ENCODE results near the gene AUTS2. TPM values are rescaled to one million over a fixed set of nuclear protein-coding genes. Genes with fewer than 3 reads are reported as not detected.

AUTS2 gene
- total RNA-seq, 1 experiment from 2014 or later, result 42.1 TPM

GRCh38 chr7:69892790-69893189, 294.5 kb downstream of the AUTS2 start:
- CTCF ChIA-PET, result no interaction called here
- no peaks in the 10 kb centered on the region for H3K27me3 ChIP-seq (replicated peaks; ENCODE audit: insufficient read depth, low read depth, low read length, poor library complexity)
- H3K4me3 ChIP-seq (ENCODE audit: low read depth, low read length, poor library complexity, severe bottlenecking), result no peak overlapping the region
- peaks cover 15% of the 10 kb centered on the region for H3K4me1 ChIP-seq (ENCODE audit: insufficient read depth, low read length, poor library complexity, severe bottlenecking)
- intact Hi-C loops (cut with micrococcal nuclease; ENCODE audit: unreplicated experiment), result loop anchor here (5.0 kb wide), 2 partner anchors 65 to 1215 kb away; no protein-coding TSS in a partner anchor
- no peak overlapping the region for H3K27ac ChIP-seq (ENCODE audit: low read depth, low read length, poor library complexity, severe bottlenecking)
- DNase-seq (ENCODE audit: low spot score), result no peak
- no peaks in the 10 kb centered on the region for H3K36me3 ChIP-seq (ENCODE audit: insufficient read depth, low read length, poor library complexity, severe bottlenecking)
- H3K9me3 ChIP-seq (ENCODE audit: low read depth, low read length, poor library complexity, severe bottlenecking), result peaks cover 3% of the 10 kb centered on the region
- POLR2A ChIA-PET (ENCODE audit: low non-redundant PET), result no interaction called here
- TF ChIP-seq CTCF (conservative IDR thresholded peaks at IDR 0.05; ENCODE audit: low read depth, low read length) (no peak), EZH2 (IDR thresholded peaks at IDR 0.05; ENCODE audit: borderline replicate concordance, low read depth, low read length, poor library complexity, severe bottlenecking) (no peak)
- BruUV-seq (replicated peaks), result no TSS peak

- no TSS peak for BruUV-seq (replicated peaks)
- peaks cover 20% of the 10 kb centered on the region for H3K4me1 ChIP-seq (ENCODE audit: insufficient read depth, low read length, poor library complexity, severe bottlenecking)
Measured at GRCh38 chr7:69893906-69894305, 295.6 kb downstream of the AUTS2 start.

GRCh38 chr7:69895446-69895845, 297.2 kb downstream of the AUTS2 start:
- POLR2A ChIA-PET (ENCODE audit: low non-redundant PET), result no interaction called here
- TF ChIP-seq EZH2 (IDR thresholded peaks at IDR 0.05; ENCODE audit: borderline replicate concordance, low read depth, low read length, poor library complexity, severe bottlenecking), result no peak
- no peak for TF ChIP-seq CTCF (conservative IDR thresholded peaks at IDR 0.05; ENCODE audit: low read depth, low read length)
- no TSS peak for BruUV-seq (replicated peaks)

More at GRCh38 chr7:69893906-69894305, 295.6 kb downstream of the AUTS2 start:
- Histone ChIP-seq H3K36me3 (ENCODE audit: insufficient read depth, low read length, poor library complexity, severe bottlenecking) (no peaks in the 10 kb centered on the region), H3K9me3 (ENCODE audit: low read depth, low read length, poor library complexity, severe bottlenecking) (peaks cover 3% of the 10 kb centered on the region), H3K4me3 (ENCODE audit: low read depth, low read length, poor library complexity, severe bottlenecking) (no peak overlapping the region), H3K27me3 (replicated peaks; ENCODE audit: insufficient read depth, low read depth, low read length, poor library complexity) (no peaks in the 10 kb centered on the region), H3K27ac (ENCODE audit: low read depth, low read length, poor library complexity, severe bottlenecking) (no peak overlapping the region)
- intact Hi-C loops (cut with micrococcal nuclease; ENCODE audit: unreplicated experiment), result loop anchor here (5.0 kb wide), 2 partner anchors 67 to 1217 kb away; no protein-coding TSS in a partner anchor
- TF ChIP-seq EZH2 (IDR thresholded peaks at IDR 0.05; ENCODE audit: borderline replicate concordance, low read depth, low read length, poor library complexity, severe bottlenecking) (no peak), CTCF (conservative IDR thresholded peaks at IDR 0.05; ENCODE audit: low read depth, low read length) (peak; percentile 62)
- DNase-seq (ENCODE audit: low spot score), result peak; percentile 65
- ChIA-PET POLR2A (ENCODE audit: low non-redundant PET) (no interaction called here), CTCF (no interaction called here)

More at GRCh38 chr7:69895446-69895845, 297.2 kb downstream of the AUTS2 start:
- no peak for DNase-seq (ENCODE audit: low spot score)
- intact Hi-C loops (cut with micrococcal nuclease; ENCODE audit: unreplicated experiment), result no loop called here
- no peak overlapping the region for H3K27ac ChIP-seq (ENCODE audit: low read depth, low read length, poor library complexity, severe bottlenecking)
- no peaks in the 10 kb centered on the region for H3K27me3 ChIP-seq (replicated peaks; ENCODE audit: insufficient read depth, low read depth, low read length, poor library complexity)
- no peak overlapping the region for H3K4me3 ChIP-seq (ENCODE audit: low read depth, low read length, poor library complexity, severe bottlenecking)
- CTCF ChIA-PET, result interaction anchor here (0.7 kb wide), 1 partner anchor 66 kb away, joined by 6 read pairs; no protein-coding TSS in a partner anchor
- H3K9me3 ChIP-seq (ENCODE audit: low read depth, low read length, poor library complexity, severe bottlenecking), result peaks cover 3% of the 10 kb centered on the region
- peaks cover 8% of the 10 kb centered on the region for H3K4me1 ChIP-seq (ENCODE audit: insufficient read depth, low read length, poor library complexity, severe bottlenecking)
- H3K36me3 ChIP-seq (ENCODE audit: insufficient read depth, low read length, poor library complexity, severe bottlenecking), result no peaks in the 10 kb centered on the region

Data from A673 (cell line).